SH-SY5Y (cell line): ENCODE data around the gene B3GNT3.

Experiments
- GATA2 ChIP-seq: IDR thresholded peaks from 2 replicates; pipeline ENCODE4 v1.6.1; 2011; ENCODE audit warnings: mild to moderate bottlenecking, low read depth, low read length
- GATA3 ChIP-seq: IDR thresholded peaks from 2 replicates; pipeline ENCODE4 v1.6.1; 2011; ENCODE audit warnings: low read depth, mild to moderate bottlenecking, low read length, moderate library complexity

B3GNT3 gene

GRCh38 chr19:17755977-17756670 lies 38.8 kb upstream of the B3GNT3 start:
- no peak for TF ChIP-seq GATA2
- TF ChIP-seq GATA3 = no peak

GRCh38 chr19:17757125-17757524 lies 37.8 kb upstream of the B3GNT3 start:
- TF ChIP-seq GATA2 (no peak), GATA3 (no peak)

- TF ChIP-seq GATA3 (no peak), GATA2 (no peak)
These were observed 36.4 kb upstream of the B3GNT3 start for GRCh38 chr19:17758515-17758914.

GRCh38 chr19:17761148-17761547 lies 33.8 kb upstream of the B3GNT3 start:
- TF ChIP-seq GATA2 = no peak
- TF ChIP-seq GATA3 = no peak

- TF ChIP-seq GATA2 (no peak), GATA3 (no peak)
These were observed 32.3 kb upstream of the B3GNT3 start for GRCh38 chr19:17762505-17763229.

- TF ChIP-seq GATA2 (no peak), GATA3 (no peak)
These were observed 30.6 kb upstream of the B3GNT3 start for GRCh38 chr19:17764348-17764747.

GRCh38 chr19:17765069-17765618 lies 29.8 kb upstream of the B3GNT3 start:
- no peak for TF ChIP-seq GATA2
- TF ChIP-seq GATA3 = no peak

- TF ChIP-seq GATA2 (no peak), GATA3 (no peak)
These were observed 28.3 kb upstream of the B3GNT3 start for GRCh38 chr19:17766543-17767131.

- TF ChIP-seq GATA3 (no peak), GATA2 (no peak)
These were observed 27.4 kb upstream of the B3GNT3 start for GRCh38 chr19:17767559-17767958.

GRCh38 chr19:17770613-17771012 lies 24.3 kb upstream of the B3GNT3 start:
- TF ChIP-seq GATA2 (no peak), GATA3 (no peak)

GRCh38 chr19:17772172-17772571 lies 22.8 kb upstream of the B3GNT3 start:
- TF ChIP-seq GATA2 (no peak), GATA3 (no peak)

GRCh38 chr19:17775245-17775927 lies 19.6 kb upstream of the B3GNT3 start:
- TF ChIP-seq GATA2 (no peak), GATA3 (no peak)

GRCh38 chr19:17775991-17776803 lies 18.7 kb upstream of the B3GNT3 start:
- no peak for TF ChIP-seq GATA3
